Stimulated activated CD8-positive, alpha-beta memory T cell treated with anti-CD3 and anti-CD28 coated beads, Interleukin-4, amount 100 ng/mL, for 24 hours (primary cell): Measurements from ENCODE around the gene RPL38.

Experiments used
- DNase-seq: peaks from one replicate; pipeline ENCODE4 v3.0.0-alpha.2; 2020; ENCODE audit warnings: low read depth

RPL38 gene

GRCh38 chr17:74227271-74228080 is 24.0 kb downstream of the RPL38 start:
- no peak for DNase-seq

- DNase-seq = no peak
Measured at GRCh38 chr17:74228306-74228978, 25.0 kb downstream of the RPL38 start.

DNA sequence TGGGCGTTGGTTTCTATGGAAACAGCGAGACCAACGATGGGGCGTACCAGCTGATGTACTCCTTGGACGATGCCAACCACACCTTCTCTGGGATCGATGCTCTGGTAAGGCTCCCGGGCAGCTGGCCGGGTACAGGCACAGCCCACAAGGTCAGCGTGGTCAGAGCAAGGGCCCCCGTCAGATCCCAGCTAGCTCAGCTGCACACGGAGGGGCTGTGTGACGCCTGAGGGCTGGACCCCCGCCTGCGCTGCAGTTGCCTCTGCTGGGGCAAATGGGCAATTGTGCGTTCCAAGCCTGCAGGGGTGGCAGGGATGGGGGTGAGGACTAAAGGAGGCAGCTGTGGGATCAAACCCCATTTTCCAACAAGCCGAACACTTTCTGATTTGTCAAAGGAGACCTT is 27.4 kb downstream of the RPL38 start:
- DNase-seq = no peak

DNA sequence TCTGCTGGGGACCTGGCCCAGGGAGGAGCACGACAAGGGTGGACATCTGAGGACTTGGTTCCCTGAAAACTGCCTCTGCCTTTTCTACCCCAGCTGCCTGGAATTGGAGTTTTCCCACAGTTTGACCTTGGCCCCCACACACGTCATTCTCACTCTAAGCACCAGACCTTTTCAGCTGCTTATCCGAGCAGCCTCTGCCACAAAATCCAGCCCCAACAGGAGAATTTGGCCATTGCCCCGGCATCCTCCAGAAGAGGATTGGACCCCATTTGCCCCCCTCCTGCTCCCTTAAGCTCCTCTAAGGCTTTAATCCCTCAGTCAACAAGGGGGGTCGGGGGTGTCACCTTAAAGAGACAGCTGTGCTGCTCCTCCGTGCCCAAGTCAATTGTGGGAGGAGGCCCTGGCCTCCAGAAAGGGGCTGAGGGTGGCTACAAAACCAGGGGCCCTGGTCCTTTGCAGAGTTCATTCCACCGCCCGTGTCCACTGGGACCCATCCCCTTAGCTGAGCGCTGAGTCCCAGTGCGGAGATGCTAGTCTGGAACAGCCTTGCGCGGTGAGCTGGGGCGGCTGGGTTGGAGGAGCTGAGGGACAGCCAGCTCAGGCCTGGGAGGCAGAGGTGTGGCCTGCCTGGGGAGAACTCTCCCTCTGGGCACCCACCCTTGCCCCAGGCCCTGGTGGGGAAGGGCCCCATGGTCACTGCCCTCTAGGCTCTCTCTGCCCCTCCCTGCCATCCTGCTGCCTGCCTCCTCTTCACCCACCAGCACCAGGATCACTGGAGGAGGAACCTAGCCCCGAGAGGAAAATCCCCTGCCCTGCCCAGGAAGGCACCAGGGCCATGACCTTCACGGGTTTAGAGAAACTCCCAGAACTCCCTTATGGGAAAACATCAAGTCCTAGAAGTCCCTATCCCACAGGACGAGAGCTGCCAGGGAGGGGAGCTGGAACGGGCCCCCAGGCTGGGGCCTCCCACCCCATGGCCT is 28.7 kb downstream of the RPL38 start:
- no peak for DNase-seq

GRCh38 chr17:74233937-74234336 is 30.5 kb downstream of the RPL38 start:
- no peak for DNase-seq

DNA sequence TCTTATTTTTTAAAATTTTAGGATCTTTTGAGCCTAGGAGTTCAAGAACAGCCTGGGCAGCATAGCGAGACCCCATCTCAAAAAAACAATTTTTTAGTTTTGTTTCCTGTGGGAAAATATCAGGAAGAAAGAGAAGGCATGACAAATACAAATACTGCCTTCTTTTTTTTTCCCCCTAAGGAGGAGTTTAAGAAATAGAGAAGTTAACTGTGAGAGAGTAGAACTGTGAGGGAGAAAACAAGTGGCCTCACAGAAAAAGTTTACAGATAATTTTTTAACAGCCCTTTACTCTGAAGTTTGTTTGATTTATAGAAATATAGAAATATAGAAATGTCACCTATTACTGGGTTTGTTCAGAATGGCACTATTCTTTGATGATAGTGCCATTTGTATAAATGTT is 31.0 kb downstream of the RPL38 start:
- DNase-seq = no peak

GRCh38 chr17:74235040-74235581 is 31.6 kb downstream of the RPL38 start:
- no peak for DNase-seq

DNA sequence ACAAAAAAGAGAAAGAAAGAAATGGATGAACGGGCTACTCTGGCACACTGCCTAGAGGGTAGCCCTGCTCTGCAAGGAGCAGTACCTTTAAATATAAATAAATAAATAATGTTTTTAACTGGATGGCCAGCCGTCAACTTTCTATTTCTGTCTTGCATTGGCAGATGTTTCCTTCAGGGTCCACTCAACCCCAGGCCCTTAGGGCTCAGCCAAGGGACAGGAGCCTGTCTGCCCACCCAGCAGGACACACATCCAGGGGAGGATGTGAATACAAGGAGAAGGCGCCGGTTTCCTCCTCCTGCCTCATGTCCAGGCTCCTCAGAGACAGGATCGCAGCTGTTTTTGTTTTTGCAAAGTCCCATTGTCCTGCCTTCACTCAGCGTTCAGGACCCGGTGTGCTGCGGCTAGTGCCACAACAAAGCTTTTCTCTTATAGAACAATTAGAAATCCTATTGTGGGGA is 32.5 kb downstream of the RPL38 start:
- no peak for DNase-seq

- no peak for DNase-seq
Measured at GRCh38 chr17:74237321-74237720, 33.8 kb downstream of the RPL38 start.

DNA sequence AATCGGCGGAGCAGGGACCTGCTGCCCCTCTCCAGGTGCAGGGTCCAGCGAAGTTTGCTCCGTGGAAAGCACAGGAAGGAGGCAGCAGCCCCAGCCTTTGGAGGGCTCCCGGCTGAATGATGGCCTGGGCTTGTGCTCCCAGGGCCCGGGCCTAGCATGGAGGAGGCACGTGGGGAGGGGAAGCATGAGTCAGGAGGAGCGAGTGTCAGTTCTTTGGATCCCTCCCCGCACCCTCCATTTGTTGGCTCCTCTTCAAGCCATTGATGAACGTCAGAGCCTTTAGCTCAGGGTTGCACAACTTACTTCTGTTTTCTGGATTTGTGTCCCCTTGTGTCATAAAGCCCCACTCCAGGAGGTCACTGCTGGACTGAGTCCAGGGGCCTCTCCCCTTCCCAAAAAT is 35.7 kb downstream of the RPL38 start:
- no peak for DNase-seq

- DNase-seq = no peak
Measured at GRCh38 chr17:74240618-74241205, 37.2 kb downstream of the RPL38 start.

DNA sequence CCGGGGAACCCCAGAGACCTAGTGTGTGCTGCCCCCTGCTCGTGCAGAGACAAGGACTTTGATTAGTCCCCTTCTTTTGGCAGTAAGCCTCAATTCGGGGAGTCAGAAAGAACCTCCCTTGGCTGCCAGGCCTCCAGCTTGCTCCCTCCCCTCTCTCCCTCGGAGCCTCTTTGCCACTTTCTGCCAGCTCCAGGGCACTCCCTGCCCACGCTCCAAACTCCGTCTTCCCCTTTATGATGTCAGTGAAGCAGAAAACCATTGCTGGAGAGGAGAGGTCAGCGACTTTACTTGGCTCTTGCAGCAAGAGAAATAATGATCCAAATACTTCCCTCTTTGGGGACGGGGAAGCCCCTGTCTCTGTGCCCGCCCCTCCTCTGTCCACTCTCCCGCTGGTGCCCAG is 38.0 kb downstream of the RPL38 start:
- no peak for DNase-seq

- DNase-seq = no peak
Measured at GRCh38 chr17:74241847-74242246, 38.4 kb downstream of the RPL38 start.

- no peak for DNase-seq
Measured at GRCh38 chr17:74243013-74243755, 39.7 kb downstream of the RPL38 start.

DNA sequence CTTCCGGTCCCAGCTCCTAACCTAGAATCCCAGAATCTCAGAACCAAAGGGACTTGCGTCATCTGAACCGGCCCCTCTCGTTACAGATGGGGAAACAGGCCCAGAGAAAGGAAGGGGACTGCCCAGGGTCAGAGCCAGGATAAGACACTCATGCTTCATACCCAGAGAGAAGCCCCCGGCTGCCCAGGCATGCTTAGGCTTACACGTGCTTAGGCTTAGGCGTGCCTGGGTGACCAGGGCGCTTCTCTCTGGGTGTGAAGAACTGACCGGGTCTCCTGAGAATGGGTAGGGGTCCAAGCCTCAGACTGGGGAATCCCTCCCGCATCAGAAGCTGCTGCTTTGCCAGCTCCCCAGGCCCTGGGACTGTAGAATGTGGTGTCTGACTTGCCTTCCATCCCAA is 40.6 kb downstream of the RPL38 start:
- no peak for DNase-seq

GRCh38 chr17:74244548-74244947 is 41.1 kb downstream of the RPL38 start:
- no peak for DNase-seq

DNA sequence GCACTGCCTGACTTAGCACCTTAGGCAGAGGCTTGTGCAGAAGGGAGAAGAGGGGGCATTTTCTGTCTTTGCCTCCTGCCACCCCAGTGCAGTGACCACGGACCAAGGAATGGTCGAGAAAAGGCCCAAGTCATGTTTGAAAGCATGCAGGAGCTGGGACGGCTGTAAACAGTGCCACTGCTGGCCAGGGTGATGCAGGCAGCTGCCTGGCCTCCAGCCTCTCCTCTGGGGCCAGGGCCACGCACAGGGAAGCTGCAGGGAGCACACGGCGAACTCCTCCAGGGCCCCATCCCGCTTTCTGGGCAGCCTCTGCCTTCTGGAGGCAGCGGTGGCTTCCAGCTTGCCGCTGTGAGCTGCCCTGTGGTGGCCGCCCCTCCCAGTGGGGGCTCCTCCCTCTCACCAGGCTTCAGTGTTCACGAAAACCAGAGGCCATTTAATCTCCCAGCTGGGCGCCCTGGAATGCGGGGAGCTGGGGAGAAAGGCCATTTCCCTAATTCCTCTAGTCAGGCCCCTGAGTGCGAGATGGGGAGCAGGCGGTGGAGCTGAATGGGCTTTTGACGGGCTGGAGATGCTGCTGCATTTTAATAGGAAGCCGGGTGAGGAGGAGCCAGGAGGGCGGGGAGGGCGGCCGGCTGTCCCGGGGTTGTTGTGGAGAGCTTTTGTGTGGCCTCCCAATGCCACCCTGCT is 41.8 kb downstream of the RPL38 start:
- DNase-seq = no peak

GRCh38 chr17:74245871-74246270 is 42.4 kb downstream of the RPL38 start:
- DNase-seq = no peak

DNA sequence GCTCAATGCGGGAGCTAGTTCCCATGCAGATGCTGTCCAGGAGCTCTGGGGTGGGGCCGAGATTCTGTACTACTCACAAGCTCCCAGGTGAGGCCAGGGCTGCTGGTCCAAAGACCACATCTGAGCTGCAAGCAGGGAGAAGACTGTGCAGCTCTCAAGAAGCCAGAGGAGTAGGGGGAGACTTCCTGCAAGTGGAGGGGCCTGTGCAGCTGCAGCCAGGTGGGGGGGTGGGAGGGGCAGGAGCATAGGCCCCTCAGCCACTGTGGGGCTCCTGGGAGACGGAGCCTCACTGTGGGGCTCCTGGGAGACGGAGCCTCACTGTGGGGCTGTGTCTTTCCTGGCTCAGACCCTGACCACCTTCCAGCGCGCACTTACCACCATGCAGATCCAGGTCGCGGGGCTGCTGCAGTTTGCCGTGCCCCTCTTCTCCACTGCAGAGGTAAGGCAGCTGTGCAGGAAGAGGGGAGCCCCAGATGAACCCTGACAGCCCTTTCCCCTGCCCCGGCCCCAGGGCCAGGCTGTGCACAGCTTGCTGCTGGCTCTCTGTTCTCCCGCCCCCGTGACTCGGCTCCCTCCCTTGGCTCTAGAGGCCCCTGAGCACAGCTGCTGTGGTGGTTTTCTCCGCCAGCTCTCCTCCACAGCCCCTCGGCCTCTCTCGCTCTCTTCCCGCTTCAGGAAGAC is 46.3 kb downstream of the RPL38 start:
- no peak for DNase-seq
